Skin of body (tissue), 2 donors: ENCODE results near the gene RBM17. TPM values are rescaled to one million over a fixed set of nuclear protein-coding genes. Genes with fewer than 3 reads are reported as not detected.
A peak's percentile ranks its signal among the peaks of the same experiment; 100 is the strongest.
"Not testable (repeated sequence)": the region's sequence is repeated elsewhere in the genome, so short reads cannot be mapped to it uniquely, and the experiment has no call there.

Experiments used
- DNase-seq: peaks from one replicate; lab custom pipeline; 2025; lab: John Stamatoyannopoulos, UW
- total RNA-seq: library from RNA; depleted of rRNA; stranded (reverse); fragments of >200 nt; gene quantifications from one replicate; pipeline ENCODE4 v1.2.3, GENCODE V29; 2014

RBM17 gene, protein sequence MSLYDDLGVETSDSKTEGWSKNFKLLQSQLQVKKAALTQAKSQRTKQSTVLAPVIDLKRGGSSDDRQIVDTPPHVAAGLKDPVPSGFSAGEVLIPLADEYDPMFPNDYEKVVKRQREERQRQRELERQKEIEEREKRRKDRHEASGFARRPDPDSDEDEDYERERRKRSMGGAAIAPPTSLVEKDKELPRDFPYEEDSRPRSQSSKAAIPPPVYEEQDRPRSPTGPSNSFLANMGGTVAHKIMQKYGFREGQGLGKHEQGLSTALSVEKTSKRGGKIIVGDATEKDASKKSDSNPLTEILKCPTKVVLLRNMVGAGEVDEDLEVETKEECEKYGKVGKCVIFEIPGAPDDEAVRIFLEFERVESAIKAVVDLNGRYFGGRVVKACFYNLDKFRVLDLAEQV
- total RNA-seq, result 54.6 TPM

DNA sequence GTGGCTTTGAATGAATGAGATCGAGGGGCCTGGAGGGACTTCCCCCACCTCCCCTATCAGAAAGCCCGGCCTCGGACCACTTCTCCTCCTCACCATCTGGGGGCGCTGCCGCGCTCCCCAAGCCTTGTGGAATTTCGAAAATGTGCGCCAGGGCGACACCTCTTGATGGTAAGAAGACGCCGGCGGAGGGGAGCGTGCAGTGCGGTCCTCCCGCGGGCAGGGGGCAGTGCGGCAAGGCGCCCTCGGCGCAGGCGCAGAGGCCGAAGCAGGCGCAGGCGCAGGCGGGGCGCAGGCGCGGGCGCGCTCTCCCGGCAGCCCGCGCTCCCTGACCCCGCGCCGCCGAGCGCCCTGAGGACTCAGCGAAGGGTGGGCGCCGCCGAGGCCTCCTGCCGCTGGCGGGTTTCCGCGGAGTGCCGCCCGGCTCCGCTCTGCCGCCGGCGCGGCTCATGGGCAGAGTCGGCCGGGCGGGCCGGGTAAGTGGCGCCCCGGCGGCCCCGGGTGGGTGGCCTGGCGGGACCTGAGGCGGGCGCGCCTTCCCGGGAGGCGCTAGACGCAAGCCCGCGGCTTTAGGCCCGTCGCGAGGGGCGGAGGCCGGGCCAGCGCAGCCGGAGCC, at the start of gene RBM17:
Gene RBM17, plus strand, starts transcription at position 314 of the 613 bp plus-strand sequence. CDS start 8,032 bp downstream, outside the sequence.
- DNase-seq, result peak; percentile 97

DNA sequence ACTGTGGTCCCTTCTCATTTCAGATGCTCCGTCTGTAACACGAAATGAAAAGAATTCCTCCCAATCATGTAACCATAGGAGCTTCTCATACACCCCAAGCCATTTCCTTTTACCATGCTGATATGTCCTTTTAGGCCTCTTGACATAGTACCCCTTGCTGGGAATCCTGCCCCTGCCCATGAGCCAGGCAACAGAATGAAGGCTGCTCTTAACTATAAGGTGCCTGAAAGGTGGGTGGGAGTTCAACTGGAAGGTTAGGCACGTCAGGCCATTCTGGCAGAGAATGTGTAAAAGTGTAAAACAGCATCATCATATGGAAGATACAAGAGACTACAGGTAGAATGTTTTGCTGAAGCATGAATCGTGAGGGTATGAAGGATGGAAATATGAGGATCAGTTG, 49.1 kb upstream of the RBM17 start:
- DNase-seq, result no peak

DNA sequence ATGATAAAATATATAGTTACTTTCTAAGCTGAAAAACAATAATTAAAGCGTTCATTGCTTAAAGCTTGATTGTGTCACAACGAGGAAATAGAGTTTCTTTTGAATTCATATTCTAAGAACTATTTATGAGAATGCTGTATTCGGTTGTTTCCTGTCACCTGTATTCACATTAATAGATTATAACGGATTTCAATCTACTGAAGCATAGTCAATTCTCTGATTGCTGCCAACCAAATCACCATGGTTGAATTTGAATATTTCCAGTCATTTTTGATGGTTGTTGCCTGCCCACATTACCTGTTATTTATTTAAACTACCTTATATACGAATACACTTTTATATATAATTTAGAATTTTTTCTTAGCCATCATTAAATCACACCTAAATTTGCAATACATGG, 48.6 kb upstream of the RBM17 start:
- no peak for DNase-seq

DNA sequence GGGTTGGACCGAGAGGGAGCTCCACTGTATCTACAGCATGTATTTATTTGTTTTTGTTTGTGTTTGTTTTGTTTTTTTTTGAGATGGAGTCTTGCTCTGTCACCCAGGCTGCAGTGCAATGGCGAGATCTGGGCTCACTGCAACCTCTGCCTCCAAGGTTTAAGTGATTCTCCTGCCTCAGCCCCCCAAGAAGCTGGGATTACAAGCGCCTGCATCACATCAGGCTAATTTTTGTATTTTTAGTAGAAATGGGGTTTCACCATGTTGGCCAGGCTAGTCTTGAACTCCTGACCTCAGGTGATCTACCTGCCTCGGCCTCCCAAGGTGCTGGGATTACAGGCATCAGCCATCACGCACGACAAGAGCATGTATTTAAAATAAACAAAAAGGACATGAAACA, 45.5 kb upstream of the RBM17 start:
- not testable (repeated sequence) for DNase-seq

DNA sequence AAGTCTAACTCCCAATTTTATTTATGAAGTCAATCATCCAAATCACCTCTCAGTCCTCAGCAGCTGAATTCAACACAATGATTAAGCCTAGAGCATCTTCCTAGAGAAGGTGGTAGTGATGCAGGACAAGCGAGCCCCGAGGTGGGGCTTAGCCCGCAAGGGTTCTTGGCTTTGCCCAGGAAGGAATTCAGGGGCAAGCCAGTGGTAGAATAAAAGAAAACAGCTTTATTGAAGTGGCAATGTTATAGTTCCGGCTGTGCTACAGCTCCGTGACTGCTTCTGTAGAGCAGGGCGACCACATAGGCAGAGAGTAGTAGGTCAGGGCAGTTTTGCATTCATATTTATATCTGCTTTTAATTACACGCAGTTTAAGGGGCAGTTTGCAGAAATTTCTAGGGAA, 44.8 kb upstream of the RBM17 start:
- no peak for DNase-seq

DNA sequence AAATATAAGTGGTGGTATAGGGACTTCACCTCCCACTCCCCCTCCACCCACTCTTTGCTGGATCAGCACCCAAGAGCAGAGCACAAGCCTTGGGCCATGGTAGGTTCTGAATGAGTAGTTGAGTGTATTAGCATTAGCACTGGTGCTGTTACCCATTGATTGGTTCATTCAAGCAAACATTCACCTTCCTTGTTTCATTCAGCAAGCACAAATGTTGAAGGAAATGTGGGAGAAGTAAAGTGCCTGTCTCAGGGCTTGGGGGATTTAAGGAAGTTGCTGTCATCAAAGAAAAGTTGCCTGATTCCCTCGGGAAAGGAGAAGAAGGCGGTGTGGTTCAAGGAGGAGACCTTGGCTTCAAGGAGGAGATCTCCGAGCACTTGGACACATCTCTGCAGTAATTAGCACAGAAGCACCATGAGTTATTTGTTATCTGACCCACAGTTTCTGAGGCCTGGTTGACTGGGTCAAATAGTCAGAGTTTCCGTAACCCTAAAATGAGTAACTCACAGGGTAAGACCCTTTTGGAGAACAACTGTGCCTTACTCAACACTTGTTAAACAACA, 44.0 kb upstream of the RBM17 start:
- DNase-seq, result no peak

DNA sequence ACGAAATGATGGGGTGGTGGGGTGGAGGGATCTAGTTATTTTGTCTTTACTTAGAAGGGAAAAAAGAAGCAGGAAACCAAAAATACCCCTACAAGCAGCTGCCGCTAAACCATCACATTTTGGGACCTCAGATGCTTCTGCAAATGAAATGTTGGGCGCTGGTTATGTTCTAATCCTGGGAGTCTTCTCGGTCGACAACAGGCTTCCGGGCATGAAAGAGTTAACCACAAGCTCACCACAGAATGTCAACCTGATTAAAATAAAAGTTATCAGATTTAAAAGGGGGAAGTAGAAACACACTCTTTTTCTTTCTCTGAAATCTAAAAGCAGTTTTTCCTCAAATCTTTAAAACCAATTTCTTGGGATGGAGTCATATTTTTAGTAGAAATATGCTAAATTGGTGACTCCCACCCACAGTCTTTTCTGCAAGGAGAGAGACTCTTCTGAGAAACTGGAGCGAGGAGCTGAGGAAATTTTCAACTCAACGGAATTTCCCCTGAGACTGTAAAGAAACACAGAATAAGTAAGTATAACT, 43.5 kb upstream of the RBM17 start:
- no peak for DNase-seq

DNA sequence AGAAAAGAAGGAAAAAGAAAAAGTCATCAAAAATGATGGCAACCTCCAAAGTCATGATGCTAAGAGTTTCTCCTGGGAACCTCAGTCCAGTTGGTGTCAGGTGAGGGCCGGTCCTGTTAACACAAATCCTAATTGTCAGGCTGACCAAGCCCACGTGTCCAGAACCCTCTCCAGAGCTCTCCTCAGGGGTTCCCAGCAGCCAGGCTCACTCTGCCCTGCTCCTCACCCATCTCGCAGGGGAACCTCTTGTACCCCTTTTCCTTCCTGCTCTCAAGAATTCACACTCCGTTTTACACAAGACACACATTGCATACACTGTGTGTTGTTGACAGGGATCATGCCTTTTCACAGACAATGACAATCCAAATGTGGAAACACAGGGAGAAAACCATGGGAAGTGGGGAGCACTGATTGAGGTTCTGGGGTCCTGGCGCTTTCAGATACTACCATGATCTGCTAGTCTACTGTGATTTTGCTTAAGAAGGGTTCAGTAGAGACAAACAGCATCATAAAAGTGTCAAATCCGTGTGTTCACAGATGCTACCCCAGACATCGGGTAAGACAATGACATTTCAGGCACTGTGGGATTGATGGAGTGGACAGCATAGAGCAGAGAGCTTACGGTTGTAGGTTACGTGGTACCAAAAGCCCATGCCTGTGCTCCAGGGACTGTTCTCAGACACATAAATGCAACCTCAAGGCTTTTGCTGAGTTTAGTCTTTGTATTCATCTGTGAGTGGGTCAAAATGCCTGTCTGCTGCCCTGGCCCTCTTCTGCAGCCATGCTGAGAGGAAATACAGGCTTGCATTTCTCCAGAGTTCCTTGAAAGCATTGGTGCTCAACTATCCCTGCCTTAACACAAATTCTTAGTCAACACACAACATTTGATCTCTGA, 42.7 kb upstream of the RBM17 start:
- DNase-seq, result no peak

DNA sequence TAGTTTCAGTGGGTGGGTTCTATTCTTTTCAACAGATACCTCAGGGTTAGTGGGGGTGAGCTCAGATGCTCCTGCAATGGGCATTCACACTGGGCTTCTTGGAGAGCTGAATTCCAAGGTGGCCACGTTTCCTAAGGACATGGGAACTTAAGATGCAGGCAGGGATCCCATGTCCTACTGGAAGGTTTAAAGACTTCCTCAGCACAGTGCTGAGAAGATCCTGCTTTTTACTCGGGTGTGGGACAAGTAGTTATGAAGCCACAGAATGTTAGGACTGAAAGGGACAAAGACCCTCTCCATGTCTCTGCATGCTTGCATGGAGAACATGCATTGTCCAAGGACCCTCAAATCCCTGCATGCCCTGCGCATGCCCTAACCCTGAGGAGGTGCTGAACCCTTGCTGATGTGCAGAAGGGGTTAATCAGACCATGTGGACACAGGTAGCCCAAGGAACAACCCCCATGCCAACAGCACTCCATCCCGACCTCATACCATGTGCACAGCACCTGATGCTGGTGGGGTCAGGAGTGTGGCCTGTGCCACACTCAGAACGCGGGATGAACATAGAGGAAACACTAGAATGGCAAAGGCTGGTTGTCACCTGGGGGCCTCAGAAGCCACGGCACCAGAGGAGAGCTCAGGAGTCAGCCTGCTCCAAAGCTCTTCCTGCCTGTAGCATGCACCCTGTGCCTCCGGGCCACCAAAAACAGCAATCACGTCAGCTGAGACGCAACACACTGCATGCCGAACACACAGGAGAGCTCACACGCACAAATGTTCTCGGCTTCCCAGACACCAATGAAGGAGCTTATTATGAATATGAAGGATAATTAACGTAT, 41.8 kb upstream of the RBM17 start:
- DNase-seq, result no peak

DNA sequence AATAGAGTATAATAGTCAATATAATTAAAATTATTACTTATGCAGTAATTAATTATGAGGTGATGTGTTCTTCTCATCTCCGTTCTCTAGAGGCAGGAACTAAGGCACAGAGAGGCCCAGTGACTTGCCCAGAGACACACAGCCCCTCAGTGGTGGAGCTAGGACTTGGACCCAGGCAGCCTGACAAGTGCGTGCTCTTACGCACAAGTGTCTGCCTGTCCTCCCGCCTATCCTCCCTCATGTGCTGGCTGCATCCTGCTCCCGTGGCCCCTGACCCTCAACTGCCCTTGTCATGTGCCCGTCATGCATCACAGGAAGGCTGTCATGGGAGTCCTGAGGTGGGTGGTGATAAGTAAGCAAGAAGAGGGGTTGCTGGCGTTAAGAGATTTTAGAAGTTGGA, 41.0 kb upstream of the RBM17 start:
- no peak for DNase-seq

DNA sequence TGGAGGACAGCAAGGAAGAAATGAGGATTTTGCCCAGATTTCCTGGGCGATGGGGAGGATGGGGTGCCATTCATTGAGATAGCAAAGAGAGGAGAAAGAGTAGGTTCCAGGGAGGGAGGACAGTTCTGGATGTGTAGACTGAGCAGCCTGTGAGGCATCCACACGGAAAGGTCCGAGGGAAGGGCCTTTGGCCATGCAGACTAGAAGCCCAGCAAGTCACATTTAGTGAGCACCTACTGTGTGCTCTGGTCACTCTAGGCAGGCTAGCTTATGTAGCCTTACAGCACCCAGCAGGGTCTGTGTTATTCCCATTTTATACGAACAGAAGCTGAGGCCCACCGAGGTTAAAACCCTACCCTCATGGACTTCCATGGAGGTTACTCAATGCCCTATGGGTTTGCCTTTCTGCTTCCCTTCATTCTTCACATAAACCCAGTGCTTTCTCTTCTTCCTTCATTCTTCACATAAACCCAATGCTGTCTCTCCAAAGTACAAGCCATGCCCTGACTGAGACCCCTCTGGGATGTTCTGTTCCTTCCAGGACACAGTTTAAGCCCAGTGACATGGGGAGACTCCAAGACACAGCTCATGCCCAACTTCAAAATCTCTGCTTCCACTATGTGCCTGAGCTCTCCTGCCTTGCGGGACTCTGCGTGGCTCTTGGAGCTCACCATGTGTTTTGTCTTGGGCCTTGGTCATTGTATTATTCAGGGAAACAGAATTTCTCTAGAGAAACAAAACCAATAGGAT, 40.4 kb upstream of the RBM17 start:
- no peak for DNase-seq

DNA sequence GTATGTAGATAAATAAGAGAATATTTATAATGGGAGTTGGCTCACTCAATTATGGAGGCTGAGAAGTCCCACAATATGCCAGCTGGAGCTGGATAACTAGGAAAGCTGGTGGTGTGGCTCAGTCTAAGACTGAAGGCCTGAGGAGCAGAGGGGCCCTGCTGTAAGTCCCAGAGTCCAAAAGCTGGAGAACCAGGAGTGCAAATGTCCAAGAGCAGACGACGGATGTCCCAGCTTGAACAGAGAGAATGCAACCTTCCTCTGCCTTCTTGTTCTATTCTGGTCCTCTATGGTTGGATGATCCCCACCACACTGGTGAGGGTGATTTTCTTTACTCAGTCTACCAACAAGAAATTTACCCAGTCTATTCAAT, 39.8 kb upstream of the RBM17 start:
- DNase-seq, result no peak

DNA sequence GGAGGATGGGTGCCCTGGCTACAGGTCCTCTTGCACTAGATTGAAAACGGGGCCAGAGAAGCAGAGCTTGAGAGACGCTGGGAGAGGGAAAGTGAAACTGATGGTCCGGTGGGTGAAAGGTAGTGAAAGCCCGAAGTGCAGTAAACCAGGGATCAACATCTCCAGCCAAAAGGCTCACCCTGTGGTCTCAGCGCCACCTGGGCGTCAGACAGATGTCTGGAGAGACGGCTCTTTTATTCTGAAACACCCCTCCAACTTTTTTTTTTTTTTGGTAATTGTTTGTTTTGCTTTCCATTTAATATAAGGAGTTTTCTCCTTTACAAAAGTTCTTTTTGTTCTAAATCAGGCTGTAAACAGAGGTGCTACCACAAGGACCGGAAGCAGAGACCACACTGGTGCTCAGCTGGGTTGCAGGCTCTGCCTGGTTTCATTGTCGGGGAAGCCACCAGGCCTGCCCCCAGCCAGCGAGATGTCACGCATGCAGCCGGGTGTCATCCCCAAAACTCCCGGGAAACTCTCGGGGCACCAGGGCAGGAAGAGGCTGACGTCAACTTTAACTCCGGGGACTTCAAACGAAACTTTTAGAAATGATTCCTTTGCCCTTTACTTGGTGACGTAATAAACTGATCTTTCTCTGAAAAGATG, 37.9 kb upstream of the RBM17 start:
- no peak for DNase-seq

DNA sequence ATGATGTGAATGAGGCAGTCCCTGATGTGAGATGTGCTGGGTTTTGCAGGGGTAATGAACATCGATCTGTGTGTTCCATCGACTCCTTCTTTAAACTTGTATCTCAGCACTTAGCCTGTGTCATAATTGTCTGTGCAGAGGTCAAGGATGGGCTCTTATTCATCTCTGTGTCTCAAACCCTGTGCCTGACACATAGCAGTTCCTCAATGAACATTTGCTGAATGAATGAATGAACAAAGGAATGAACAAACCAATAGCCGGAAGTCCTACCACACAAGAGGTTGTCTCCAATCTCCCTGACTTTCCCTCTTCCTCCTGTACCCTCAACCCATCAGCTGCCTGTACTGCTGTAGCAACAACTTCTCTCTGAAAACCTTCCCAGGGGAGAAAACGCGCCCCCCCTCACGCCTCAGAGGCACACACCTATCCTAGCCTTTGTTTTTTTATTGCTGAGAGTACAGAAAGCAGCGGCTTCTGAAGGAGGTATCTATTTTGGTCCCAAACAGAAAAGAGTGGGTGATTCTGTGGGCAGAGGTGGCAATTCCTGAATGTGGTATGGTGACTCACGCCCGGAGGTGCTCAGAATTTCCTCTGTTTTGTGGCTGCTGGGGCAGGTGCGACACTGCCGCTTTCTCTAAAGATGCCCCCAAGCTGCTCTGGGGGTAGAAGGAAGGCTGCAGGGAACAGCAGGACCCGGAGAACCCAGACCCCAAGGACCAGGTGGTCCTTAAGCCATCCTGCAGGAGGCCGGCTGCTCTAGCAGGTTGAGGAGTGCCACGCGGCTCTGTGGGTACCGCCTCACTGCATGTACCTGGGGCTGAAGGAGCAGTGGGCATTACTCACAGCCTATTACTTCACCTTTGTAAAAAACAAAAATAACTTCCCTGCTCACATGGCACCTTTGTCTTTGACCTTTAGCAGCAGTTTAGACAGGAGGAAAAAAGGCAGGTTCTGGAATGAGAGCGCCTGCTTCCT, 36.3 kb upstream of the RBM17 start:
- DNase-seq, result no peak

DNA sequence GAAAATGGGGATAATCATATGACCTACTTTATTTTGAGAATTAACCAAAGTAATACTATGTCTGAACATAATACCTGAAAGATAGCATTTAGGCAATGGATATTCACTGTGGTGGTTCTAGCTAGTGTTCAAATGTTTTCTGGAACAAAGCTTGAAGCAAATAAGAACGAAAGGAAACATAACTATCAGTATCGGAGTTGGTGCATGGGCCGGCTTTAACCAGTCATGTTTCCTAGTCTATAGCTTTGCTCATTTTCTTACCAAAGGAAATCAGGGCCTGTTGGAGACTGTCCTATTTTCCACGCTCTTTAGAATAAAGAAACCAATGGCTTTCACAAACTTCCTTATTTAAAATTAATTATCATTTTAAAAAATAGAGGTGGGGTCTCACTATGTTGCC, 35.5 kb upstream of the RBM17 start:
- no peak for DNase-seq

DNA sequence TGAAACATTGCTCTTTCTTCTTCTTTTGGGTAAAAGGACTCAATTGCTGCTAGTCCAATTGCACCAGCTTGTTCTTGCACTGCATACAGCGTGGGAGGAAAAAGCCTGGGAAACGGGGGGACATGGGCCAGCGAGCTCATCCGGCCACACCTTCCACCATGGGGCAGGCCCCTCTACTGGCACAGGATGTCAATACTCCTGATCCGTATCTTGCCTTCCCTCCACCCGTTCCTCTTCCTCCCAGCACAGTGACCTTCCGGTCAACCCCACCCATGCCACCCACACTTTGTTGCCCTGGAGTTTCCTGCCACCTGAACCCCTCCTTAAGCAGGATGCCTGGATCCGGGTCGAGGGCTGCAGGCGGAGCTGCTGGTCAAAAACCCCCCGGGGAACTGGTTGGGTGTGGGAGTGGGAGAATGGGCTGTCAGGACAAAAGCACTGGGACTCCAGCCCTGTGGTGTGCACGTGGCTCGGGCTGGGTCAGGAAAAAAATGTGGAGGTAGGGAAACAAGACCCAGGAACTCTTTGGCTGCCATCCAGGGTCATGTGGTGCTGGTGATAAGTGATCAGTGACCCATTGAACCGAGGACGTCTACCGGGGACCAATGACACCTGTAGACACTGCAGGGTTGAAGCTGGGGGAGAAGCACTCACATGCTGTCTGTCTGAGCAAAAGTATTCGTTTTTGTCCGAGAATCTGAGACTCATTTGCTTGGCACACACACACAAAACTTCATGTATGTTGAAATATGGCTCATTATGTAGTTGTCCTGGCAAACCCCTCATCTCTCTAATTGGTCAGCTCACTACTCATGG, 34.8 kb upstream of the RBM17 start:
- DNase-seq, result no peak

DNA sequence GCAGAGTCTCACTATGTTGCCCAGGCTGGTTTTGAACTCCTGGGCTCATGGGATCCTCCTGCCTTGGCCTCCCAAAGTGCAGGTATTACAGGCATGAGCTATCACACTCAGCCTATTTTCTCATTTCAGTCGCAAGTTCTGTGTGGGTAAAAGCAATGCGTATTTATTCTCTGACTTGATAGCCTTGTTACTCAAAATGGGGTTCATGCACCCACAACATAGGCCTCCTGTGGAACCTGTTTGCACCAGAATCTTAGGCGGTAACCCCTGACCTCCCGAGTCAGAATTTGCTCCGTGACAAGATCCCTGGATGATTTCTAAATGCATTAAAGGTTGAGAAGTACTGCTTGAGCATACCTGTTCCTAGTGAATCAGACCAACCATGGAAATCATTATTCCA, 34.0 kb upstream of the RBM17 start:
- DNase-seq, result no peak
